ENCODE data around the gene KRTAP5-5. TPM values are rescaled to one million over a fixed set of nuclear protein-coding genes. Genes with fewer than 3 reads are reported as not detected.
"Not testable (repeated sequence)": the region's sequence is repeated elsewhere in the genome, so short reads cannot be mapped to it uniquely, and the experiment has no call there.

The KRTAP5-5 gene
- total and polyA plus RNA-seq, 4 donors: not detected

GRCh38 chr11:1584661-1585370 is 44.8 kb upstream of the KRTAP5-5 start, which contains the start of gene KRTAP5-1:
KRTAP5-1 (minus strand) TSS chr11:1585283; CDS start chr11:1585249, 34 bp downstream.
- not testable (repeated sequence) for H3K9me3 ChIP-seq (ENCODE audit: control insufficient read depth in 4 of 4, low read length in 3 of 4); H3K27ac ChIP-seq (ENCODE audit: low read depth in 1 of 2, low read length in 2 of 2); H3K4me3 ChIP-seq (ENCODE audit: low read depth in 1 of 3, low read length in 3 of 3); DNase-seq (ENCODE audit: low spot score); H3K9ac ChIP-seq (ENCODE audit: low read depth in 1 of 2, low read length in 2 of 2); H3K27me3 ChIP-seq (ENCODE audit: control insufficient read depth in 4 of 4, insufficient read depth in 4 of 4, low read length in 3 of 4); H3K36me3 ChIP-seq (ENCODE audit: control insufficient read depth in 4 of 4, insufficient read depth in 3 of 4, low read depth in 1 of 4, low read length in 3 of 4); H3K4me1 ChIP-seq (ENCODE audit: control insufficient read depth in 4 of 4, insufficient read depth in 4 of 4, low read length in 3 of 4)
- WGBS: 67% methylated on average over 9 of the region's 9 CpGs

- H3K4me3 ChIP-seq (ENCODE audit: low read depth in 1 of 3, low read length in 3 of 3): no peak overlapping the region
- H3K9ac ChIP-seq (ENCODE audit: low read depth in 1 of 2, low read length in 2 of 2): no peak overlapping the region
- no peak for DNase-seq (ENCODE audit: low spot score)
- TF ChIP-seq RXRA (IDR thresholded peaks at IDR 0.05): no peak
- TF ChIP-seq MAX (IDR thresholded peaks at IDR 0.05): no peak
- TF ChIP-seq EGR1 (IDR thresholded peaks at IDR 0.05; ENCODE audit: low read depth in 2 of 2): no peak
- no peak for TF ChIP-seq TAF1 (conservative IDR thresholded peaks at IDR 0.05)
- TF ChIP-seq CTCF (IDR thresholded peaks at IDR 0.05; ENCODE audit: low read depth, low read length, missing input control): no peak
- no peak for TF ChIP-seq REST (IDR thresholded peaks at IDR 0.05)
- TF ChIP-seq HNF4A (conservative IDR thresholded peaks at IDR 0.05): no peak
- no peak for TF ChIP-seq ZBTB33 (IDR thresholded peaks at IDR 0.05)
- TF ChIP-seq HNF4G (IDR thresholded peaks at IDR 0.05): no peak
- TF ChIP-seq JUND (IDR thresholded peaks at IDR 0.05): no peak
- TF ChIP-seq RAD21 (IDR thresholded peaks at IDR 0.05): no peak
- TF ChIP-seq SP1 (IDR thresholded peaks at IDR 0.05): no peak
- TF ChIP-seq GABPA (IDR thresholded peaks at IDR 0.05 in 1 of 2, conservative IDR thresholded peaks at IDR 0.05 in 1 of 2): no peak
- no peak for TF ChIP-seq ATF3 (IDR thresholded peaks at IDR 0.05)
- no peak for TF ChIP-seq FOXA1 (IDR thresholded peaks at IDR 0.05)
- TF ChIP-seq FOXA2 (IDR thresholded peaks at IDR 0.05): no peak
- no peak for TF ChIP-seq YY1 (IDR thresholded peaks at IDR 0.05)
- TF ChIP-seq NR2F2 (IDR thresholded peaks at IDR 0.05): no peak
- 64% methylated on average over 2 of the region's 2 CpGs for WGBS
- no peak overlapping the region for H3K27ac ChIP-seq (ENCODE audit: low read depth in 1 of 2, low read length in 2 of 2)
- H3K27me3 ChIP-seq (ENCODE audit: control insufficient read depth in 4 of 4, insufficient read depth in 4 of 4, low read length in 3 of 4): no peaks in the 10 kb centered on the region
- H3K4me1 ChIP-seq (ENCODE audit: control insufficient read depth in 4 of 4, insufficient read depth in 4 of 4, low read length in 3 of 4): no peaks in the 10 kb centered on the region
- H3K36me3 ChIP-seq (ENCODE audit: control insufficient read depth in 4 of 4, insufficient read depth in 3 of 4, low read depth in 1 of 4, low read length in 3 of 4): no peaks in the 10 kb centered on the region
- H3K9me3 ChIP-seq (ENCODE audit: control insufficient read depth in 4 of 4, low read length in 3 of 4): no peaks in the 10 kb centered on the region
Observed at GRCh38 chr11:1586699-1587098, 42.9 kb upstream of the KRTAP5-5 start.

GRCh38 chr11:1589191-1589963 is 40.2 kb upstream of the KRTAP5-5 start:
- DNase-seq (ENCODE audit: low spot score); H3K36me3 ChIP-seq (ENCODE audit: control insufficient read depth in 4 of 4, insufficient read depth in 3 of 4, low read depth in 1 of 4, low read length in 3 of 4); H3K4me3 ChIP-seq (ENCODE audit: low read depth in 1 of 3, low read length in 3 of 3); H3K9ac ChIP-seq (ENCODE audit: low read depth in 1 of 2, low read length in 2 of 2); H3K27ac ChIP-seq (ENCODE audit: low read depth in 1 of 2, low read length in 2 of 2); H3K9me3 ChIP-seq (ENCODE audit: control insufficient read depth in 4 of 4, low read length in 3 of 4); H3K4me1 ChIP-seq (ENCODE audit: control insufficient read depth in 4 of 4, insufficient read depth in 4 of 4, low read length in 3 of 4); H3K27me3 ChIP-seq (ENCODE audit: control insufficient read depth in 4 of 4, insufficient read depth in 4 of 4, low read length in 3 of 4): not testable (repeated sequence)
- WGBS: 29% methylated on average over 8 of the region's 10 CpGs
